ENCODE measurements around the gene NCCRP1.

The NCCRP1 gene

DNA sequence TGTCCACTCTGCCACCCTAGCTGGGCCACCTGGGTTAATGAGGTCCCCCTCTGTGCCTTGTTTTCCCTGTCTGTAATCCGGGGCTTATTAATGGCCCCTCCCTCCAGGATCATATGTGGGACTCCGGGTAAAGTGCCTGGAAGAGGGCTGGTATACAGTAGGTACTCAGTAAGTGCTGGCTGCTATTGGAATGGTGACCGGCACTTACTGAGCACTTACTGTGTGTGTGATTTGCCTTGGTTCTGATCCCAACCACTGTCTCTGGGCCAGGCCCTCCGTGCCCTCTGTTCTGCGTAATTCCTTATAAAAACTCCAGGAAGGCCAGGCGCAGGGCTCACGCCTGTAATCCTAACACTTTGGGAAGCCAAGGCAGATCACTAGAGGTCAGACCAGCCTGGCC lies 30.9 kb upstream of the NCCRP1 start:
- DNase-seq, result no peak

DNA sequence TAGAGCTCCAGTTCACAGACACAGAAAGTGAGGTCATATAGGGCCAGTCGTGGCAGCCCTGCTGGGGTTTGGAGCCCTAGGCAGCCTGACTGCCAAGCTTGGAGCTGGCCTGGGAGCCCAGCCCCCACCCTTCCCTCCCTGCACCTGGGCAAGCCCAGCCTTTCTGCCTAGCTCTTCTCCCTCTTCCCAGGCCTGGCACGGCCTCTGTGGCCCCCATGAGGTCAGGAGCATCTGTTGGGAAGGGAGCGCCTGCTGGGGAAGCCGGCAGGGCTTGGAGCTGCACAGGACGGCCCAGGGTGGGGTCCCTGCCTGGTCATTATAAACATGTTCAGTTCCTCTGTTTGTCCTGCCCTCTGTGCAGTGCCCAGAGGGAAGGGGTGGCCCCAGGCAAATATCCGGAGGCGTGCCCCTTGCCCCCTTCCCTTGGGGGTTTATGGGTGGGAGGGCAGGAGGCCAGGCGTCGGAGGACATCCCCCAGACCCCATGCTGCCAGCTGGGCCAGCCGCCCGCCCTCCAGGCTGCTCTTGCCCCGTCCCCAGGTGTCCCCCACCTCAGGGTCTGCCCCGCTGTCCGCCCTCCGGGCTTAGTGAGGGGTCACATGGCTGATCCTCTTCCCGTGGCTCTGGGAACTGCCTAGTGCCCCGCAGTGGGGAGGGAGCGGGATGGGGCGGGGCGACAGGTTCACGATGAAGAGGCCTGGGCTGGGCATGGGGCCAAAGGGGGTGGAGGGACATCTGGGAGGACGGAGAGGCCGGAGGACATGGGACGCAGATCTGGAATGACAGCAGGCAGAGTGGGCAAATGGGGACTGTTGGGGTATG lies 30.0 kb upstream of the NCCRP1 start:
- no peak for DNase-seq

DNA sequence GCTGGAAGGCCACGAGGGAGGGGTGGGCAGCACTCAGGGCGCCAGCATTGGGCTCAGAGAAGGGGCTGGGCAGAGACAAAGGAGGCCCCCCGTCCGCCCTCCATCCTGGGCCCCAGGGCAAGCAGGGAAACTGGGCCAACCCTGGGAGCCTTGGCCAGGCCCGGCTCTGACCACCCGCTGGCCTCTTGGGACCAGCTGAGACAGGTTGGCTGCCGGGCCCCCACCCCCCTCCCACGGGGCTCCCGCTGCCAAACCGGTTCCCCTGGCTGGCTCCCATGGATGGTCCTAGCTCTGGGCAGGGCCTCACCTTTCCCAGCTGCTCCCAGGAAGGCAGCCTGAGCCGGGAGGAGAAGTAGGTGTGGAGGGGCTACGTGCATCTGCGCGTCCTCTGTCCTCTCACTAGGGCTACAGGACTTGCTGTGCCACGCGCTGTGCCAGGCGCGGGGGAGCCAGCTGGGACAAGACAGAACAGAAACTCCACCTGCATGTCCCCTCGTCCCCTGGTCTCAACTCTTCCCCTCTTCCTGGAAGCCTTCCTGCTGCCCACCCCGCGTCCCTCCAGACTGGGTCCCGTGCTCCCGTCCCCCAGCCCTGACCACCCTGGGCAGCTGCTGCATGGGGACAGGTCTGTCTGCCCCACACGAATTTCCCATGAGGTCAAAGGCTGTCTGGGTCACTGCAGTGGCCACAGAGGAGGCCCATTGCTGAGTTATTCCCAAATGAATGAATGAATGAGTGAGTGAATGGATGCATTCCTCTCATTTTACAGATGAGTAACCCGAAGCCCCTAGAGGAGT lies 29.1 kb upstream of the NCCRP1 start:
- DNase-seq, result no peak

DNA sequence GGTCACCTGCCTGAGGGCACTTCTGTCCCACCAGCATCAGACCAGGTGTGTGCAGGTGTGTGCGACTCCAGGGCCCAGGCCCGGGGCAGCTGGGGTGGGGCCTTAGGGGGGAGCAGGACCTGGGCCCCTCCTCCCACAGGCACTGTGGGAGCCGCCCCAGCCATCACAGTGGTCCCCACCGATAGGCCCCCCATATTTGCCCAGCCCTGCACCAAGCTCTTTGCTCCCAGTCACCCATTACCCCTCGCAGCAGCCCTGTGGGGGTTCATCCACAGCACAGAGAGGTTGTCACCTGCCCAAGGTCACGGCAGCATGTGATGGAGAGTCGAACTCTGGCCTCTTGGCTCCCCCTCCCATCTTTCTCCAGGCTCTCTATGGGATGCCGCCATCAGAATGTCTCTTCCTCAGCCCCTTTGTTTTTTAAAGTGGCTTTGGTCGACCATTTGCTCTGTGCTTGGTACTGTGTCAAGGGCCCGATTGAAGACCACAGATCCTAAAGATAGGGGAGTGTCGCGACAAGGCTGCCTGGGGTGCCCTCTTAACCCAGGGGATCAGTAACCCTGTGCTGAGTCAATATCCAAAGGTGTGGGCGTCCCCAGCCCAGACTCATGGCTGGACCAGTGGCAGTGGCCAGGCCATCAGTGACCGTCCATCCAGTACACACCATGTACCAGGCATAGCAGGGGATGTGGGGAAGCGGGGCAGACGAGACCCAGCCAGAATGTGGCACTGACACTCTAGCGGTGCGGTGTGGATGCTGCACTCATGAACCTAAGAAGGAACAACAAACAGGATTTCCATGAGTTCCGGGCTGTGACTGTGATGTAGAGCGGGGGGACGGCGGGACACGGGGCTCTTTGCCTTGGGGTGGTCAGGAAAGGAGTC lies 28.3 kb upstream of the NCCRP1 start:
- no peak for DNase-seq

DNA sequence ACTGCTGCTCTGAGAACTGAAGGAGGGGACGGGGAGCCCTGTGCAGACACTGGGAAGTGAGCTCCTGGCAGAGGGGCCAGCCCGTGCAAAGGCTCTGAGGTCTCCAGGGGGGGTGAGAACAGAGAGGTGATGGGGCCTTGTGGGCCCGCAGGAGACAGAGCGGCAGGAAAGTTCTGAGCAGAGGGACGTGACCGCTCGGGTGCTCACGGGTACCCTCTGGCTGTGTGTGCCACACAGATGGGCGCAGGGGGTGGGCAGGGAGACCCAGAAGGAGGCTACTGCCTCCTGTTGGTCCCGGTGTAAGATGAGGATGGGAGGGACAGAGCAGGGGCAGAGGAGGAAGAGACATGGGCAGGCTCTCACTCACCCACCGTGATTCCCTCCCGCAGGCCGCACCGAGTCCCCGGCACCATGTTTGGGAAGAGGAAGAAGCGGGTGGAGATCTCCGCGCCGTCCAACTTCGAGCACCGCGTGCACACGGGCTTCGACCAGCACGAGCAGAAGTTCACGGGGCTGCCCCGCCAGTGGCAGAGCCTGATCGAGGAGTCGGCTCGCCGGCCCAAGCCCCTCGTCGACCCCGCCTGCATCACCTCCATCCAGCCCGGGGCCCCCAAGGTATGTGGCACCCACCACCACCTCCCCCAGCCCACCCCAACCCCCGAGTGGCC lies 27.5 kb upstream of the NCCRP1 start:
- DNase-seq, result no peak

DNA sequence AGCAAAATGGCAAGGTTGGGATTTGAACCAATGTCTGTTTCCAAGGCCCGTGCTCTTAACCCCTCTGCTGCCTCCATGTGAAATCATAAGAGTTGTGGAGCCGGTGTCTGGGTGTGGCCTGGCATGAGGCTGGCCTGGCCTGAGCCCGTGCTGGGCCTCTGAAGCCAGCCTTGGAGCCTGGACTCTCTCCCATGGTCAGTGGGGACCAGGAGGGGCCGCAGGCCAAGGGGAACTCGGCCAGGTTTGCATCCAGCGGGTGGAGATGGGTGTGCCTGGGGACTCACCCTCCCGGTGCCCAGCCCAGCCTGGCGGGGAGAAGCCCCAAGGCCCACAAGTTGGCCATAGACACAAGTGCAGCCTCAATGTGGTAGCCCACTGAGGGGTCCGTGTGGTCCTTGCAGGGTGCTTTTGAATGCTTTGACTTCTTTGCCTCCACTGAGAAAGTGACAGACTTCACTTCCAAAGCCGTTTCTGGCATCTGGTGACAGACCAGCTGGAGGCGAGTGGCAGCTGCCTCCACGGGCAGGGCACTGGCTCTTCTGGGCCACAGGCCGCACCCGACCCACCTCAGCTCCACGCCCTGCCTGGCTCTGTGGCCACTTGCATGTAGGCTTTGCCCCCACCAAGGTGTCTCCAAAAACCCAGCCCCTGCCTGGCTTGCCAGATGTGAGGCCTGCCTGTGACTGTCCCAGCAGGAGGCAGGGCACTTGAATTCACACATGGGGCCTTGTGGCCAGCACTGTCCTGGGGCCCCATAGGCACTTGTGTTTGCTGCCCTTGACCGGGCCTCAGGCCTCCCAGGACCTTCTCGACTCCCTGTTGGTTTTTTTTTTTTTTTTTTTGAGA lies 26.2 kb upstream of the NCCRP1 start:
- DNase-seq, result no peak

DNA sequence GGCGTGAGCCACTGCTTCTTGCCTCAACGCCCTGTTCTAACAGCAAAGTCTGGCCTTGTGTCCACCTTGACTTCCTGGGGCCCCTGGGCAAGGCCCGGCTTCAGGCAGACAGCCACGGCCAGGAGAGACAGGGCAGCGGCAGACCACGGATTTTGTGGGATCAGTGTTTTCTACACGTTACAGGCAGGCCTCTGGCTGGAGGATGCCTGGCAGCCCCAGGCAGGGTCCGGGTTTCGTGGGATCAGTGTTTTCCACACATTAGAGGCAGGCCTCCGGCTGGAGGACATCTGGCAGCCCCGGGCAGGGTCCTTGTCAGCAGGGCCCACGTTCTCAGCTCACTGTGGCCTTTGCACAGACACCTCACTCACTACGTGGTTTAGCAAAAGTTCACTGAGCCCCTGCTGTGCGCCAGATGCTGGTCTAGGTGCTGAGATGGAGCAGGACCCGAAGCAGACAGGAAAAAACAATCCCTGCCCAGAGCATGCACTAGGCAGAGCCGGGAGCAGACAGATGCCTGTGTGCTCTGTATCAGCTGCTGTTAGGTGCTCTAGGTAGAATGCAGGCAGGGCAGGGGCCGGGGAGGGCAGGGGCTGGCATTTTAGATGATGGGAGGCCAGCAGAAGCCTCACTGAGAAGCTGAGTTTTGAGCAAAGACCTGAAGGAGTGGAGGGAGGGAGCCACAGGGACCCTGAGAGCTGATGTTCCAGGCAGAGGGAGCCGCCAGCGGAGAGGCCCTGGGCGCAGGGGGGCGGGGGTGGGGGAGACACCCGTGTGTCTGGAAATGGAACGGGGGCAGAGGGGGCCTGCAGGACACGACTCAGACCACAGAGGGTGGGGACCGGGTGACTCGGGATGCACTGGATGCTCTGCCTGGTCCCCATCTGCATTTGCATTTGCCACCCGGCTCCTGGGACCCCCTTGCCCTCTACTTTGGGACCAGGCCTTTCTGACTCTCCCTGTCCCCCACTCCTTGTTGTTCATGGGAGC lies 25.0 kb upstream of the NCCRP1 start:
- no peak for DNase-seq

DNA sequence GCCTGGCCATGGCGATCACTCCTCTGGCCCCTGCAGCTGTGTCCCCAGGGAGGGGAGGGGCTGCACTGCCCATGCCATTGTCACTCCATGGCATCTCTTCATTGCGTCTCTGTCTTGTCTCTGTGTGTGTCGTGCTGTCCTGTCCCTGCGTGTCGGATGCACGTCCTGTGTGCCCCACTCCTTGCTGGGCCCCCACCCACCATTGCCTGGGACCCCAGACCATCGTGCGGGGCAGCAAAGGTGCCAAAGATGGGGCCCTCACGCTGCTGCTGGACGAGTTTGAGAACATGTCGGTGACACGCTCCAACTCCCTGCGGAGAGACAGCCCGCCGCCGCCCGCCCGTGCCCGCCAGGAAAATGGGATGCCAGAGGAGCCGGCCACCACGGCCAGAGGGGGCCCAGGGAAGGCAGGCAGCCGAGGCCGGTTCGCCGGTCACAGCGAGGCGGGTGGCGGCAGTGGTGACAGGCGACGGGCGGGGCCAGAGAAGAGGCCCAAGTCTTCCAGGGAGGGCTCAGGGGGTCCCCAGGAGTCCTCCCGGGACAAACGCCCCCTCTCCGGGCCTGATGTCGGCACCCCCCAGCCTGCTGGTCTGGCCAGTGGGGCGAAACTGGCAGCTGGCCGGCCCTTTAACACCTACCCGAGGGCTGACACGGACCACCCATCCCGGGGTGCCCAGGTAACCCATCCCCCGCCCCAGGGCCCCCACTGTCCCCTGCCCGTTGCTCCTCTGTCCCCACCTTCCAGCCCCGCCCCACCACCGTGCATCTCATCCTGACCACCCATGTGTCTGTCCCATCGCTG lies 23.9 kb upstream of the NCCRP1 start:
- DNase-seq, result no peak

DNA sequence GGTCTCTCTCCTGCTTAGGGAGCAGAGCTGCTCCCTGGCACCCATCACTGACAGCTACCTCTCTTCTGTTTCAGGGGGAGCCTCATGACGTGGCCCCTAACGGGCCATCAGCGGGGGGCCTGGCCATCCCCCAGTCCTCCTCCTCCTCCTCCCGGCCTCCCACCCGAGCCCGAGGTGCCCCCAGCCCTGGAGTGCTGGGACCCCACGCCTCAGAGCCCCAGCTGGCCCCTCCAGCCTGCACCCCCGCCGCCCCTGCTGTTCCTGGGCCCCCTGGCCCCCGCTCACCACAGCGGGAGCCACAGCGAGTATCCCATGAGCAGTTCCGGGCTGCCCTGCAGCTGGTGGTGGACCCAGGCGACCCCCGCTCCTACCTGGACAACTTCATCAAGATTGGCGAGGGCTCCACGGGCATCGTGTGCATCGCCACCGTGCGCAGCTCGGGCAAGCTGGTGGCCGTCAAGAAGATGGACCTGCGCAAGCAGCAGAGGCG lies 23.2 kb upstream of the NCCRP1 start:
- no peak for DNase-seq

DNA sequence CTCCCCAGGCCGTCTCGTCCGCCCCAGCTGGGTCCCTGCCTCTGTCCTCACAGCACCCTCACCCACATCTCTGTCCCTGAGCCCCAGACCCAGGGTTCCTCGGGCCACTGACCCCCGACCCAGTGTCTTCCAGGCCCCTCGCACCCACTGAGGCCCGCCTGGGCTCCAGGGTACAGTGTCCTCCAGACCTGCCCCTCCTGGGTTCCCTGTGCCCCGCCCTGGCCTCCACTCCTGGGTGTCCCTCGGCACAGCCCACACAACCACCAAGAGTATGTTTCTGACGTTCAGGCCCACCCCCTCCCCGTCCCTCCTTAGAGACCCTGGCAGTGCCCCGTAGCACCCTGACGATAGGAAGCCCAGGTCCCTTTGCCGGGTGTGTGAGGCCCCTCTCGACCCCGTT lies 22.6 kb upstream of the NCCRP1 start:
- no peak for DNase-seq

DNA sequence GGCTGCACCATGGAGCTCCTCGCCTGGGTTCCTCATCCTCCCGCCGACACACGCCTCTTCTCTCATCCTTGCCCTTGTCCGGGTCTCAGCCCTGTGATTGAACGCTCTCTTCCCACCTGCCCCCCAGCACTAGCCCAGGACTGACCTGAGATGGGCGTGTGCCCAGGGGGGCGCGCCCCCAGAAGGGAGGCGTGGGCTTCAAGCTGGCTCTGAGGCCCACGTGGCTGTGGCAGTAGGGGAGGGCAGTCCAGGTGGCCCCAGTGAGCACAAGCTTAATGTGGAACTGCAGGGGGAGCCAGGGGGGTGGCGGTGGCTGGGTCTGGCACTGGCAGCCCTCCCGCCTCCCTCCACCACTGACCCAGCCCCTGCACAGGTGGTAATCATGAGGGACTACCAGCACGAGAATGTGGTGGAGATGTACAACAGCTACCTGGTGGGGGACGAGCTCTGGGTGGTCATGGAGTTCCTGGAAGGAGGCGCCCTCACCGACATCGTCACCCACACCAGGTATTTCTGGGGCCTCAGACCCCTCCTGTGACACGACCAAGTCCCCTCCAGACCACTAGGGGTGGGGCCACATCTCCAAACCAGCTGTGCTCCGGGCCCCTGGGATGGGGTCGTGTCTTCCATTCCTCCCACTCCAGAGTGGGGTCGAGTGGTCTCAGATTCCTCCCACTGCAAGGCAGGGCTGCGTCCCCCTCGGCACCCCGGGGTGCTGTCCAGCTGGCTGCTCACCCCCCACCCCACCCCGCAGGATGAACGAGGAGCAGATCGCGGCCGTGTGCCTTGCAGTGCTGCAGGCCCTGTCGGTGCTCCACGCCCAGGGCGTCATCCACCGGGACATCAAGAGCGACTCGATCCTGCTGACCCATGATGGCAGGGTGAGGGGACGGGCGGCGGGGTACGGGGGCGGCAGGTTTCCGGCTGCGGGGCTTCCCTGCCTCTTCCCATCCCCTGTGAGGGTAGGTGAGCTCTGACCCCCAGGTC lies 21.9 kb upstream of the NCCRP1 start:
- DNase-seq, result no peak

DNA sequence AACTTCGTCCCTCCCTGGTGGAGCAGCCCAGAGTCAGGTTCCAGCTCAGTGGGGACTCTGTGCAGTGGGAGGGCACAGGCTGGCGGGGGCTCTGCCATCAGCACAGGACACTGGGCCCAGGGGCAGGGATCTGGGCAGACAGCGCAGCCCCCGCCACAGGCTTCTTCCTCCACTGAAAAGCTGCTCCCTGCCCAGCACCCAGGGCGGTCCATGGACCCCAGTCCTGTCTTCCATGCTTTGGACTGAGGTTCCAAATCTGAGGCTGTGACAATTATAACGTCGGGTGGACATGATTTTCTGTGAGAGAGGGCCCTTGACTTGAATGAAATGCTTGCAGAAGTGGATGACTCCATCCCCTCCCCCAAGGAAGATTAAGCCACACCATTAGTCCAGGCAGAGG lies 21.2 kb upstream of the NCCRP1 start:
- no peak for DNase-seq

DNA sequence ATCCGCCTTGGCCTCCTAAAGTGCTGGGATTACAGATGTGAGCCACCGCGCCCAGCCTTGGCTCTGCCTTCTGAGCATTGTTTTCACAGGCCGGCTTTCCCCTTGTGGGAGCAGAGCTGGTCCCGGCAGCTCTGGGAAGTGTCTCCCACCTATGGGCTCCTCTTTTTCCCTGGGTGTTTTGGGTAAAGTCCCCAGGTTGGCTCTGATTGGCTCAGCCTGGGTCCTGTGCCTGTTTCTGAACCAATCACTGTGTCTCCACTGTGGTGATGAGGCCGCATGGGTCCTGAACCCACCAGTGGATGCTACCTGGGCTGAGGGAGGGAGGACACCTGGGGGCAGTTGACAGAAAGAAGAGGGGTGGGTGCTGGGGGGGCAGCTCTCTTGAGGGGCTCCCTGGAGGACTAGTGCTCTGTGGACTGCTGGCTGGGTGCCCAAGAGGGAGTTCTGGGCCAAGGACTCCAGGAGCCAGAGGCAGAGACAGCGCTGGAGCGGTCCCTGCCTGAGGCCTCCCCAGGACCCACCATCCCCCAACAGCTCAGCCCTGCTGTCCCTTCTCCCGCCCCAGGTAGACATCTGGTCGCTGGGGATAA lies 19.6 kb upstream of the NCCRP1 start:
- DNase-seq, result no peak

DNA sequence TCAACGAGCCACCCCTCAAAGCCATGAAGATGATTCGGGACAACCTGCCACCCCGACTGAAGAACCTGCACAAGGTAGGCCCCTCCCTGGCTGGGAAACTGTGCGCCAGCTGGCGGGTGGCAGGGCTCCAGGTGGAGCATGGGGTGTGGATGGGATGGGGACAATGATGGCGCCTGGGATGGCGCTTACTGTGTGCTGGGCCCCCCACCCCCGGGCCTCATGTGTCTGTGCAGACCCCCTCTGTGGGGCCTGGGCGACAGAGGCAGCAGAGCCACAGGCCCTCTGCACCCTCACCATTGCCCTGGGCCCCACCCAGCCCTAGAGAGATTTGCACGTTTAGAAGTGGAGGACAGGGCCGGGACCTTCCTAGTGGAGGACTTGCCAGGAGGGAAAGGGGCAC lies 19.0 kb upstream of the NCCRP1 start:
- no peak for DNase-seq

DNA sequence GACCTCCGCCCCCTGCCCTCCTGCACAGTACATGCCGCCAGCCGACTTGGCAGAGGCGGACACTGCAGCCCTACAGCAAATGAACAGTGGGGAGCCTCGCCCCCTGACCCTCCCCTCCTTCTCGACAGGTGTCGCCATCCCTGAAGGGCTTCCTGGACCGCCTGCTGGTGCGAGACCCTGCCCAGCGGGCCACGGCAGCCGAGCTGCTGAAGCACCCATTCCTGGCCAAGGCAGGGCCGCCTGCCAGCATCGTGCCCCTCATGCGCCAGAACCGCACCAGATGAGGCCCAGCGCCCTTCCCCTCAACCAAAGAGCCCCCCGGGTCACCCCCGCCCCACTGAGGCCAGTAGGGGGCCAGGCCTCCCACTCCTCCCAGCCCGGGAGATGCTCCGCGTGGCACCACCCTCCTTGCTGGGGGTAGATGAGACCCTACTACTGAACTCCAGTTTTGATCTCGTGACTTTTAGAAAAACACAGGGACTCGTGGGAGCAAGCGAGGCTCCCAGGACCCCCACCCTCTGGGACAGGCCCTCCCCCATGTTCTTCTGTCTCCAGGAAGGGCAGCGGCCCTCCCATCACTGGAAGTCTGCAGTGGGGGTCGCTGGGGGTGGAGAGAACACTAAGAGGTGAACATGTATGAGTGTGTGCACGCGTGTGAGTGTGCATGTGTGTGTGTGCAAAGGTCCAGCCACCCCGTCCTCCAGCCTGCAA lies 18.3 kb upstream of the NCCRP1 start:
- no peak for DNase-seq

DNA sequence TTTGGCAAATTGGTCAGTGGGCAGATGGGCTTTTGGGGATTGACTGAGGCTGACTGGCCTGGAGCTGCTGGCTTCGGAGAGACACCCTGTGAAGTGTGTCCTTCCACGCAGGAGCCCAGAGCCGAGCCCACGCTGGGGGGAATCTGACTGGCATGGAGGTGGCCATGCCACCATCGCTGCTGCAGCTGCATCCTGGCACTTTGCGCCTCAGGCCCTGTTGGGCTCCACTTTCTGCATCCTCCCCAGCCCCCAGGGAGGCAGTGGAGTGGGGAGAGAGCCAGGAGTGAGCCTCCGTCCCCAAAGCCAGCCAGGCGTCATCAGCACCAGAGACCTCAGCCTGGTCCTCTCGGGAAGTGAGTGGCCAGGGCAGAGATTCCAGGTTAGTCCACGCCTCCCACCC lies 17.0 kb upstream of the NCCRP1 start:
- DNase-seq, result no peak

DNA sequence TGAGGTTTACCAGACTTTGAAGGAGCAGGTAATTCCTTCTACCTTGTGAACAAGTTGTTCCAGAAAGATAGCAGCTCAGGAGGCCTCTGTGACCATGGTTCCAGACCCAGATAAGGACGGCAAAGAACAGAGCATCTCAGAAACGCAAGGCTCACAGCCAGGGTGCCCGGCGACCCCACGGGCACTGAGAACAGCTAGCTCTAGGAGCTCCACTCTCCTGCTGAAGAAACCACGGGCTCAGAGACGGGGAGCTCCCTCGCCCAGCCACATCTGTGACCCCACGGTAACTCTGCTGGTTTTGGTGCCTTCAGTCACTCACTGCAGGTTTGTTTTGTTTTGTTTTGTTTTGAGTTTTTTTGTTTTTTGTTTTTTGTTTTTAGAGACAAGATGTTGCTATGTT lies 16.0 kb upstream of the NCCRP1 start:
- DNase-seq, result no peak
